Transverse colon (tissue), 4 donors: ENCODE results near the gene RASGRP3.

ENCODE experiments used
- CTCF ChIP-seq, 5 experiments: fragments of 200-600 bp in 3 of 5; fragments of 450-650 bp in 2 of 5; sonication (generic) in 3 of 5; IDR thresholded peaks; 1 replicate in 2 of 5; 2 replicates in 3 of 5; pipeline ENCODE4 v1.5.1; 2016 to 2017; ENCODE audit warnings: antibody characterized with exemption in 5 of 5, inconsistent platforms in 3 of 5, mild to moderate bottlenecking in 2 of 5, moderate library complexity in 1 of 5
- EP300 ChIP-seq: sonication (generic); formaldehyde crosslinking; IDR thresholded peaks from one replicate; pipeline ENCODE4 v1.6.1; 2017; ENCODE audit warnings: antibody characterized with exemption, low read depth
- POLR2A ChIP-seq: fragments of 450-650 bp; IDR thresholded peaks from one replicate; pipeline ENCODE4 v1.6.1; 2016; ENCODE audit warnings: antibody characterized with exemption, mild to moderate bottlenecking, moderate library complexity
- POLR2AphosphoS5 ChIP-seq, 3 donors: sonication (generic); formaldehyde crosslinking; IDR thresholded peaks; one replicate each; pipeline ENCODE4 v1.6.1; 2016; ENCODE audit warnings: antibody characterized with exemption in 3 of 3

GRCh38 chr2:33489835-33490431 is 13.5 kb downstream of the RASGRP3 start:
- TF ChIP-seq POLR2A: no peak
- no peak for TF ChIP-seq CTCF (IDR thresholded peaks at IDR 0.05)
- TF ChIP-seq POLR2AphosphoS5 (IDR thresholded peaks at IDR 0.05): no peak
- no peak for TF ChIP-seq EP300
